ENCODE results near the gene ANAPC2. TPM values are rescaled to one million over a fixed set of nuclear protein-coding genes. Genes with fewer than 3 reads are reported as not detected.

ANAPC2 gene
- polyA plus RNA-seq, 3 donors, result 1.9 to 76.8 (median 2.0) TPM

DNA sequence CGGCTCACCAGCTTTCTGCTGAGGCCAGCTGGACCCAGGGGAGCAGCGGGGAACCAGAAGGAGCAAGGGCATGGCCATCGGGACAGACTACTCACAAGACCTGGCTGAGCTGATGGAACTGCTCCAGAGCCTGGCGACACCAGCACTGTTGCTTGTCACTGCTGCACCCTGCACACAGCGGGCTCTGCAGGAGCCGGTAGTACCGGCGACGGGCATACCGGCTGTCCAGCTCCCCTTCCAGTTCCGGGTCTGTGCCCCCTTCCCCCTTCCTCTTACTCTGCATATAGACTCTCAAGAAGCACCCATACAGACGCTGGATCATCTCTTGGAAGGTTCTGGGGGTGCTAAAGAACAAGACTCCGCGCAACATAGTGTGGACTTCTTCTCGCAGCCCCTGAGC, 974 bp downstream of the ANAPC2 start:
- peak overlapping the region; percentile 100 for H3K4me2 ChIP-seq (replicated peaks; ENCODE audit: extremely low read depth, low read length, poor library complexity, severe bottlenecking)
- no peaks in the 10 kb centered on the region for H3K9me3 ChIP-seq (replicated peaks in 1 of 2; ENCODE audit: control insufficient read depth in 1 of 2, insufficient read depth in 1 of 2, low read length in 2 of 2)
- H3K4me3 Mint-ChIP-seq, result peak overlapping the region; percentile 86 to 94
- TF ChIP-seq CTCF (IDR thresholded peaks at IDR 0.05), result no peak
- peak overlapping the region; percentile 95 for H3K9ac ChIP-seq (ENCODE audit: insufficient read depth, low read length, poor library complexity, severe bottlenecking)
- no peaks in the 10 kb centered on the region for H3K27me3 ChIP-seq (ENCODE audit: control insufficient read depth in 2 of 2, insufficient read depth in 2 of 2, low read length in 2 of 2)
- 93% methylated on average over 15 of the region's 15 CpGs for WGBS (ENCODE audit: insufficient coverage)
- no peaks in the 10 kb centered on the region for H3K27me3 Mint-ChIP-seq (ENCODE audit: low read depth in 3 of 3)
- peaks cover 0 to 2% (median 0%) of the 10 kb centered on the region in 7 donors for H3K9me3 Mint-ChIP-seq
- H2AFZ ChIP-seq (ENCODE audit: insufficient read depth, low read depth, low read length, poor library complexity, severe bottlenecking), result no peak overlapping the region
- H3K79me2 ChIP-seq (ENCODE audit: insufficient read depth, low read length), result peaks cover 44% of the 10 kb centered on the region
- intact Hi-C loops (cut with micrococcal nuclease), result loop anchor here in 1 of 2 donors (5.0 kb wide), 1 partner anchor 50 kb away; no protein-coding TSS in a partner anchor
- peak overlapping the region; percentile 83 to 95 (median 92) for H3K4me3 ChIP-seq (replicated peaks in 1 of 3; ENCODE audit: low read depth in 2 of 3, low read length in 3 of 3)
- H3K36me3 ChIP-seq (replicated peaks in 1 of 2; ENCODE audit: control insufficient read depth in 1 of 2, insufficient read depth in 2 of 2, low read length in 2 of 2), result peaks cover 60 to 67% of the 10 kb centered on the region in 2 donors
- H3K27ac Mint-ChIP-seq, result peak overlapping the region; percentile 91 to 96 (median 94)
- DNase-seq, result no peak
- peaks cover 28% of the 10 kb centered on the region for H4K20me1 ChIP-seq (ENCODE audit: insufficient read depth, low read length)
- peak overlapping the region; percentile 70 to 96 for H3K27ac ChIP-seq (ENCODE audit: low read depth in 1 of 2, low read length in 2 of 2)
- H3K4me1 ChIP-seq (ENCODE audit: control insufficient read depth in 1 of 2, insufficient read depth in 2 of 2, low read length in 2 of 2), result peaks cover 28 to 39% of the 10 kb centered on the region in 2 donors
- peaks cover 37 to 73% of the 10 kb centered on the region in 2 donors for H3K36me3 Mint-ChIP-seq
- H3K4me1 Mint-ChIP-seq, result peaks cover 32% of the 10 kb centered on the region

DNA sequence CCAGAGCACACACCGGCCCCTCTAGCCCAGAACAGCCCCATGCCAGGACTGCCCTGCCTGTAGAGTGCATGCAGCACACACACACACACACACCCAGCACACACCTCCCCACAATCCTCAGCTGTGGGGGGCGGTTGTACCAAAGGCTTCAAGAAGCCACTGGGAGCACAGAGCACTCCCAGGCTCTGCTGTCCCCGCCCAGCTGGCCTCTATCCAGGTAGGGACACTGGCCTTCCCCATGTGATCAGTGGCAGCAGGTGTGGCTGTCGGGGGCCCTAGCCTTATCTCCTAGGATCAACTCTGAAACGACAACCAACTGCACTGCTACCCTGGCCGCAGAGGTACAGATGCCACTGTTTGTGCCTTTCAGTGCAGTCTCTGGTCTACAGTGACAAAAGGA, 2.0 kb downstream of the ANAPC2 start:
- Histone ChIP-seq H3K79me2 (ENCODE audit: insufficient read depth, low read length) (peaks cover 44% of the 10 kb centered on the region), H3K9me3 (replicated peaks in 1 of 2; ENCODE audit: control insufficient read depth in 1 of 2, insufficient read depth in 1 of 2, low read length in 2 of 2) (no peaks in the 10 kb centered on the region), H3K9ac (ENCODE audit: insufficient read depth, low read length, poor library complexity, severe bottlenecking) (no peak overlapping the region), H3K36me3 (replicated peaks in 1 of 2; ENCODE audit: control insufficient read depth in 1 of 2, insufficient read depth in 2 of 2, low read length in 2 of 2) (peaks cover 66 to 67% of the 10 kb centered on the region in 2 donors), H3K27me3 (ENCODE audit: control insufficient read depth in 2 of 2, insufficient read depth in 2 of 2, low read length in 2 of 2) (no peaks in the 10 kb centered on the region), H3K27ac (ENCODE audit: low read depth in 1 of 2, low read length in 2 of 2) (no peak overlapping the region), H4K20me1 (ENCODE audit: insufficient read depth, low read length) (peaks cover 26% of the 10 kb centered on the region), H3K4me1 (ENCODE audit: control insufficient read depth in 1 of 2, insufficient read depth in 2 of 2, low read length in 2 of 2) (peaks cover 28 to 39% of the 10 kb centered on the region in 2 donors), H2AFZ (ENCODE audit: insufficient read depth, low read depth, low read length, poor library complexity, severe bottlenecking) (no peak overlapping the region), H3K4me2 (replicated peaks; ENCODE audit: extremely low read depth, low read length, poor library complexity, severe bottlenecking) (no peak overlapping the region), H3K4me3 (replicated peaks in 1 of 3; ENCODE audit: low read depth in 2 of 3, low read length in 3 of 3) (no peak overlapping the region)
- Mint-ChIP-seq H3K9me3 (peaks cover 0 to 2% (median 0%) of the 10 kb centered on the region in 7 donors), H3K4me3 (no peak overlapping the region), H3K36me3 (peaks cover 43 to 77% of the 10 kb centered on the region in 2 donors), H3K4me1 (peaks cover 32% of the 10 kb centered on the region), H3K27ac (peak overlapping the region in 1 of 7 donors; percentile 12), H3K27me3 (ENCODE audit: low read depth in 3 of 3) (no peaks in the 10 kb centered on the region)
- DNase-seq, result no peak
- TF ChIP-seq CTCF (IDR thresholded peaks at IDR 0.05), result no peak
- WGBS (ENCODE audit: insufficient coverage), result 98% methylated on average over 5 of the region's 6 CpGs
- intact Hi-C loops (cut with micrococcal nuclease), result loop anchor here in 1 of 2 donors (5.0 kb wide), 1 partner anchor 51 kb away; no protein-coding TSS in a partner anchor

All from CD14-positive monocyte (primary cell).